GM23248 (cell line): ENCODE measurements around the gene DENND5A.

Experiments used
- EZH2 ChIP-seq: fragments of 200-600 bp; sonication (generic); IDR thresholded peaks from 2 replicates; pipeline ENCODE4 v1.6.1; 2018; ENCODE audit warnings: antibody characterized with exemption, mild to moderate bottlenecking; ENCODE audit not compliant: insufficient read depth, poor library complexity, severe bottlenecking
- EZH2phosphoT487 ChIP-seq: fragments of 200-600 bp; sonication (generic); IDR thresholded peaks from 2 replicates; pipeline ENCODE4 v1.6.1; 2018; ENCODE audit warnings: antibody characterized with exemption, moderate library complexity, mild to moderate bottlenecking, low read depth; ENCODE audit not compliant: insufficient read depth

DNA sequence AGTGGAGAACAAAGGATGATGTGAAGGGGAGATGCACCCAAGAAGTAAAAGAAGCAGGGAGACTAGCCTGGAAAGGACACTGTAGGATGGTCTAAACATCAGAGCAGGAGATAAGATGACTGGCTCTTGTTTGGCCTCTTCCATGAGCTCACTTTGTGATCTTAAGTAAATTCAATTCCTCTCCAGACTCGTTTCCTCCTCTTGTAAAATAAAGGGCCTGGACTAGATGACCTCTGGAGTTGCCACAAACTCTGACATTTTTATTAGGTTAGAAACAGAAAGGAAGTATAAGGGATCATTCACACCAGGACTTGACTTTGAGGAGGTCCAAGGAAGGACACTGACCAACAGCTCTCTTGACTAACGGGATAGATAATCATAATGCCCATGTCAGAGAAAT, 113.5 kb downstream of the DENND5A start:
- TF ChIP-seq EZH2phosphoT487 (no peak), EZH2 (no peak)
